AG04450 (cell line): ENCODE data around the gene AGXT2. TPM values are rescaled to one million over a fixed set of nuclear protein-coding genes. Genes with fewer than 3 reads are reported as not detected.

Experiments
- CTCF ChIA-PET: fragments of 300-600, 350-600 bp; formaldehyde crosslinking; extraction: SDS; loops from one replicate; lab custom pipeline; 2022; ENCODE audit warnings: antibody characterized with exemption, inconsistent platforms; lab: Charles Lee
- POLR2A ChIA-PET: fragments of 350-600 bp; formaldehyde crosslinking; extraction: SDS; loops from one replicate; lab custom pipeline; 2021; ENCODE audit warnings: antibody characterized with exemption, inconsistent platforms; lab: Yijun Ruan, JAX
- DNase-seq: peaks from one replicate; pipeline ENCODE4 v3.0.0-alpha.2; 2011; ENCODE audit warnings: low read depth, low spot score
- H3K27ac ChIP-seq: one replicate; pipeline ENCODE4 v1.5.1; 2012; ENCODE audit warnings: low read depth, low read length, control low read depth
- H3K27me3 ChIP-seq: one replicate; pipeline ENCODE4 v1.6.0; 2012; ENCODE audit warnings: low read length; ENCODE audit not compliant: control insufficient read depth, insufficient read depth
- H3K4me3 ChIP-seq: 2 replicates; pipeline ENCODE4 v1.5.1; 2011; ENCODE audit warnings: mild to moderate bottlenecking, low read depth, low read length, control low read depth
- H3K9me3 ChIP-seq: 2 replicates; pipeline ENCODE4 v1.5.1; 2012; ENCODE audit warnings: low read length; ENCODE audit not compliant: control insufficient read depth, insufficient read depth
- CTCF ChIP-seq: IDR thresholded peaks from 2 replicates; pipeline ENCODE4 v1.5.1; 2011; ENCODE audit warnings: low read depth, low read length, control low read depth, inconsistent platforms
- polyA plus RNA-seq: library from polyadenylated mRNA; depleted of rRNA; stranded (reverse); fragments of >200 nt; gene quantifications from 2 replicates; pipeline ENCODE4 v1.2.3, GENCODE V29; 2011

The AGXT2 gene
- polyA plus RNA-seq, 1 experiment: not detected

- DNase-seq: no peak
- H3K27me3 ChIP-seq: no peaks in the 10 kb centered on the region
- no peaks in the 10 kb centered on the region for H3K9me3 ChIP-seq
- no peak for TF ChIP-seq CTCF
- no peak overlapping the region for H3K27ac ChIP-seq
- ChIA-PET POLR2A (no interaction called here), CTCF (no interaction called here)
- H3K4me3 ChIP-seq: no peak overlapping the region
These were observed 37.1 kb downstream of the AGXT2 start for GRCh38 chr5:35010676-35011075.

- POLR2A ChIA-PET: no interaction called here
- DNase-seq: no peak
- CTCF ChIA-PET: no interaction called here
- no peaks in the 10 kb centered on the region for H3K27me3 ChIP-seq
- H3K4me3 ChIP-seq: no peak overlapping the region
- H3K9me3 ChIP-seq: no peaks in the 10 kb centered on the region
- no peak overlapping the region for H3K27ac ChIP-seq
- no peak for TF ChIP-seq CTCF
These were observed 38.1 kb downstream of the AGXT2 start for GRCh38 chr5:35009657-35010056.

DNA sequence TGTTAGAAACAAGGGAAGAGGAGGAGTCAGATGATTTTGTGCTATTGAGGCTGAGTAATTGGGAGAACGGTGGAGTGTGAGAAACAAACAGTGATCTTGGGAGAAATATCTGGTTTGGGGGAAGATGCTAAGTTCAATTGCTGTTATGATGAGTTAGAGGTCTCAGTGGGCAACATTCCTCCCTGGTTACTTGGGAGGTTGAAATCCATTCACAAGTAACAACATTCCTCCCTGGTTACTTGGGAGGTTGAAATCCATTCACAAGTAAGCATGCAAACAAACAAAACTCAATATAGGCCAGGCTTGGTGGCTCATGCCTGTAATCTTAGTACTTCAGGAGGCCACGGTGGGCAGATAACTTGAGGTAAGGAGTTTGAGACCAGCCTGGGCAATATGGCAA, 38.7 kb downstream of the AGXT2 start:
- Histone ChIP-seq H3K27ac (no peak overlapping the region), H3K9me3 (no peaks in the 10 kb centered on the region), H3K4me3 (no peak overlapping the region), H3K27me3 (peaks cover 6% of the 10 kb centered on the region)
- no peak for TF ChIP-seq CTCF
- CTCF ChIA-PET: no interaction called here
- no peak for DNase-seq
- POLR2A ChIA-PET: no interaction called here

GRCh38 chr5:35004771-35005170, 43.0 kb downstream of the AGXT2 start:
- ChIA-PET CTCF (interaction anchor here (0.6 to 5.2 kb wide), 6 partner anchors 22 to 530 kb away, joined by 3 to 76 read pairs (median 8); no protein-coding TSS in a partner anchor), POLR2A (no interaction called here)
- no peaks in the 10 kb centered on the region for H3K9me3 ChIP-seq
- H3K27ac ChIP-seq: no peak overlapping the region
- peaks cover 12% of the 10 kb centered on the region for H3K27me3 ChIP-seq
- no peak for DNase-seq
- TF ChIP-seq CTCF: no peak
- no peak overlapping the region for H3K4me3 ChIP-seq

DNA sequence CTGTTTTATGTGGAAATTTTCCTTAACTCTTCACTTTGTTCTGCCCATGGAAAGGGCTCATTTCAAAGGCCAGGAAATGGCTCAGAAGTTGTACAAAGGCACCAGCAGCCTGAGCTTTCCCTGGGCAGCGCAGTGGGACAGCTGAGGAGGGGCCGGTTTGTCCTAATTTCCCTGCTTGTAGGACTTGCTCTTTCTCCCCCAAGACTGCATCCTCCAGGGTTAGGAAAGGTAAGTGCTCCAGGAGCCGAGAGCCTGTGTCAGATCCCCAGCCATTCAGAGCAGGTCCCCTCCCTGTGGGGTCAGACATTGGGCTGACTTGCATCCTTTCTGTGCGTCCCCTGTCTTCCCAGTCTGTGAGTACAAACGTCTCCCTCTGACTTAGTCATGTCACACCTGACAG, 43.5 kb downstream of the AGXT2 start:
- POLR2A ChIA-PET: no interaction called here
- CTCF ChIA-PET: interaction anchor here (0.7 to 5.2 kb wide), 21 partner anchors 8 to 529 kb away, joined by 3 to 76 read pairs (median 4); partner anchors contain the start of gene DNAJC21
- no peak for TF ChIP-seq CTCF
- no peaks in the 10 kb centered on the region for H3K9me3 ChIP-seq
- H3K27me3 ChIP-seq: peaks cover 12% of the 10 kb centered on the region
- DNase-seq: no peak
- no peak overlapping the region for H3K4me3 ChIP-seq
- H3K27ac ChIP-seq: no peak overlapping the region
